Epidermal melanocyte (primary cell): ENCODE data around the gene JMJD4.

Experiments
- DNase-seq: peaks from one replicate; pipeline ENCODE4 v3.0.0; 2011; ENCODE audit warnings: low spot score; ENCODE audit not compliant: insufficient read length

Gene JMJD4

DNA sequence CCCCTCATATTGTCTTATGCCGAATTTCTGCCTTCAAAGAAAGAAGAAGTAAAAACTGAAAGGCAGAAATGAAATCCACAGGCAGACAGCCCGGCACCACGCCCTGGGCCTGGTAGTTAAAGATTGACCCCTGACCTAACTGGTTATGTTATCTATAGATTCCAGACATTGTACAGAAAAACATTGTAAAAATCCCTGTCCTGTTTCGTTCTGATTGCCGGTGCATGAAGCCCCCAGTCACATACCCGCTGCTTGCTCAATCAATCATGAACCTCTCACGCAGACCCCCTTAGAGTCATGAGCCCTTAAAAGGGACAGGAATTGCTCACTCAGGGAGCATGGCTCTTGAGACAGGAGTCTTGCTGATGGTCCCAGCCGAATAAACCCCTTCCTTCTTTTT is 49.3 kb downstream of the JMJD4 start:
- DNase-seq: no peak
